Stimulated activated CD4-positive, alpha-beta T cell treated with anti-CD3 and anti-CD28 coated beads, Interleukin-2, amount 100 ng/mL, for 48 hours (primary cell): ENCODE measurements around the gene BRF1.
A peak's percentile ranks its signal among the peaks of the same experiment; 100 is the strongest.
"Not testable (repeated sequence)": the region's sequence is repeated elsewhere in the genome, so short reads cannot be mapped to it uniquely, and the experiment has no call there.

Source experiments
- DNase-seq, 2 donors: peaks; one replicate each; pipeline ENCODE4 v3.0.0-alpha.2; 2020

The BRF1 gene

GRCh38 chr14:105287249-105288102 lies 13.3 kb downstream of the BRF1 start:
- no peak for DNase-seq

GRCh38 chr14:105286759-105287144 lies 14.0 kb downstream of the BRF1 start:
- DNase-seq, result no peak

- no peak for DNase-seq
Measured at GRCh38 chr14:105285174-105285573, 15.6 kb downstream of the BRF1 start.

GRCh38 chr14:105283899-105284298 lies 16.9 kb downstream of the BRF1 start:
- no peak for DNase-seq

- DNase-seq, result no peak
Measured at GRCh38 chr14:105283028-105283427, 17.8 kb downstream of the BRF1 start.

- no peak for DNase-seq
Measured at GRCh38 chr14:105282098-105282725, 18.6 kb downstream of the BRF1 start.

GRCh38 chr14:105281371-105282097 lies 19.3 kb downstream of the BRF1 start:
- peak in 1 of 2 donors; percentile 11 for DNase-seq

- DNase-seq, result no peak
Measured at GRCh38 chr14:105280525-105280924, 20.3 kb downstream of the BRF1 start.

- DNase-seq, result no peak
Measured at GRCh38 chr14:105279642-105280361, 21.0 kb downstream of the BRF1 start.

GRCh38 chr14:105277448-105277847 lies 23.4 kb downstream of the BRF1 start:
- DNase-seq, result not testable (repeated sequence)

GRCh38 chr14:105275267-105275946 lies 25.4 kb downstream of the BRF1 start:
- no peak for DNase-seq

- DNase-seq, result no peak
Measured at GRCh38 chr14:105274637-105275036, 26.2 kb downstream of the BRF1 start.

- no peak for DNase-seq
Measured at GRCh38 chr14:105273062-105273461, 27.7 kb downstream of the BRF1 start.

GRCh38 chr14:105272623-105273022 lies 28.2 kb downstream of the BRF1 start:
- DNase-seq, result no peak

GRCh38 chr14:105271224-105271890 lies 29.4 kb downstream of the BRF1 start:
- DNase-seq, result no peak

GRCh38 chr14:105269405-105269804 lies 31.4 kb downstream of the BRF1 start:
- DNase-seq, result no peak

GRCh38 chr14:105268736-105269354 lies 32.0 kb downstream of the BRF1 start:
- DNase-seq, result no peak

GRCh38 chr14:105267820-105268548 lies 32.8 kb downstream of the BRF1 start:
- no peak for DNase-seq

- no peak for DNase-seq
Measured at GRCh38 chr14:105261781-105262180, 39.0 kb downstream of the BRF1 start.

- no peak for DNase-seq
Measured at GRCh38 chr14:105260959-105261358, 39.8 kb downstream of the BRF1 start.

GRCh38 chr14:105258846-105259245 lies 42.0 kb downstream of the BRF1 start:
- DNase-seq, result no peak
